Sigmoid colon (tissue), 3 donors: Measurements from ENCODE around the gene TMEM19.

Source experiments
- CTCF ChIP-seq, 4 experiments: fragments of 450-650 bp in 3 of 4; fragments of 200-600 bp in 1 of 4; IDR thresholded peaks; one replicate each; pipeline ENCODE4 v1.5.1; 2016 to 2019; ENCODE audit warnings: antibody characterized with exemption in 4 of 4, mild to moderate bottlenecking in 3 of 4, moderate library complexity in 2 of 4
- POLR2A ChIP-seq, 2 donors: fragments of 450-650 bp; IDR thresholded peaks; one replicate each; pipeline ENCODE4 v1.6.1; 2016; ENCODE audit warnings: antibody characterized with exemption in 2 of 2, mild to moderate bottlenecking in 2 of 2, moderate library complexity in 2 of 2

GRCh38 chr12:71656740-71657139 lies 29.1 kb upstream of the TMEM19 start:
- no peak for TF ChIP-seq CTCF (IDR thresholded peaks at IDR 0.05)
- TF ChIP-seq POLR2A (IDR thresholded peaks at IDR 0.05) = no peak
